Measurements from ENCODE around the gene PDE4D. TPM values are rescaled to one million over a fixed set of nuclear protein-coding genes. Genes with fewer than 3 reads are reported as not detected.
A peak's percentile ranks its signal among the peaks of the same experiment; 100 is the strongest.
"Not testable (repeated sequence)": the region's sequence is repeated elsewhere in the genome, so short reads cannot be mapped to it uniquely, and the experiment has no call there.

Gene PDE4D
- total RNA-seq, 1 donor from 2014 or later: 55.9 TPM

GRCh38 chr5:59784708-59785107 is 108.8 kb downstream of the PDE4D start:
- DNase-seq (ENCODE audit: low spot score); intact Hi-C loops (cut with DNase I); ATAC-seq: not testable (repeated sequence)

DNA sequence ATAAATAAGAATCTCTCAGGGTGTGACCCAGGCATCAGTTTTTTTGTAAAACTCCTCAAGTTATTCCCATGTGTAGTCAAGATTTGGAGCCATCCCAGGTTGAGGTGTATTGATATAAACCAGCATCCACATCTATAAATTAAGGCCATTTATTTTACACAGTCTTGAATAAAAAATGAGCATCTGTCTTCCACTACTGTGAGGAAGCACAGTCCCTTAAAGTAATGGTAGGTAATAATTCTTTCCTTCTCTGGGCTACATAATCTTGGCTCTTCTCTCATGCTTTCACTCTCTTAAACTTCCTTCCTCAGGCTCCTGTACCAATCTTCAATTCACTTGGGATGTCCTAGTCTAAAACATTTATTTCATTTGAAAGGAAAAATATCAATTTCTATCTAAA is 110.3 kb downstream of the PDE4D start:
- intact Hi-C loops (cut with DNase I): no loop called here
- ATAC-seq: no peak
- no peak for DNase-seq (ENCODE audit: low spot score)

GRCh38 chr5:59782856-59783255 is 110.7 kb downstream of the PDE4D start:
- ATAC-seq (no peak), DNase-seq (ENCODE audit: low spot score) (no peak)
- intact Hi-C loops (cut with DNase I): no loop called here

- DNase-seq (ENCODE audit: low spot score) (no peak), ATAC-seq (no peak)
- intact Hi-C loops (cut with DNase I): no loop called here
Measured at GRCh38 chr5:59779453-59779852, 114.1 kb downstream of the PDE4D start.

GRCh38 chr5:59777028-59777427 is 116.5 kb downstream of the PDE4D start:
- ATAC-seq (no peak), DNase-seq (ENCODE audit: low spot score) (no peak)
- intact Hi-C loops (cut with DNase I): no loop called here

GRCh38 chr5:59773294-59773693 is 120.2 kb downstream of the PDE4D start:
- no peak for ATAC-seq
- intact Hi-C loops (cut with DNase I): no loop called here

DNA sequence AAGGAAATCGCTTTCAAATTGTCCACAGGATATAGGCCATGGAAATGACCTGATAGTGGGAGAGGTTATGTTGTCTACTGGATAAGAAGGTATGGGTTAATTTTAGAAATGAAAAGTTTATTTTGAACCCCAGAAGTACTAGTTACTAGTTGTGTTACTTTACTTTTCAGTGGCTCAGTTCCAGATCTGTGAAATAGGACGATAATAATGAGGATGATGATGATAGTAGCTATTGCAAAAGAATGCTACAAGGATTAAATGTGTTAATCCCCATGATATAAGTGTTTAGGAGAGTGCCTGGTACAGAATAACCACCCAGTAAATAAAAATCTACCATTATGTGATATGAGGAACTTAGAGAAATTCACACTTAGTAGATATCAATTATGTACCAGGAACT is 120.8 kb downstream of the PDE4D start:
- intact Hi-C loops (cut with DNase I): no loop called here
- DNase-seq (ENCODE audit: low spot score) (no peak), ATAC-seq (no peak)

More at GRCh38 chr5:59773294-59773693, 120.2 kb downstream of the PDE4D start:
- DNase-seq (ENCODE audit: low spot score): no peak

DNA sequence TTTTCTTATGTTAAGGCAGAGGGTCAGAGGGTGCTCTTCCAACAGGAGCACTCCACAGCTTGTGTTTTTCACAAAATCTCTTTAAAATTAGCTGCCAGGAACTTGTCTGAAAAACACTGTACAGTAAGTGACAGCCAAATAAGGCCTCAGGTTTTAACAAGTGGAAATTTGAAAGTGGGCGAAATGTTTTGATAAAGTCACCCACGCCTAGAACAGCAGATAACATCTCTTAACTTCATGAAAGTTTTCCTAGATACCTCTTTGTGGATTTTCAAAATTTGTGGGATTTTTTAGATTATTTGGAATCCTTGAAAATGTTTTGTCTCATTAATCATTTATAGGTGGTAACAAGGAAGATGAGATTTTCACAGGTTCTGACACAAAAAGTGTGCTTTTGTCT is 121.3 kb downstream of the PDE4D start:
- DNase-seq (ENCODE audit: low spot score) (no peak), ATAC-seq (no peak)
- intact Hi-C loops (cut with DNase I): no loop called here

- ATAC-seq (no peak), DNase-seq (ENCODE audit: low spot score) (no peak)
- intact Hi-C loops (cut with DNase I): no loop called here
Measured at GRCh38 chr5:59770953-59771352, 122.6 kb downstream of the PDE4D start.

DNA sequence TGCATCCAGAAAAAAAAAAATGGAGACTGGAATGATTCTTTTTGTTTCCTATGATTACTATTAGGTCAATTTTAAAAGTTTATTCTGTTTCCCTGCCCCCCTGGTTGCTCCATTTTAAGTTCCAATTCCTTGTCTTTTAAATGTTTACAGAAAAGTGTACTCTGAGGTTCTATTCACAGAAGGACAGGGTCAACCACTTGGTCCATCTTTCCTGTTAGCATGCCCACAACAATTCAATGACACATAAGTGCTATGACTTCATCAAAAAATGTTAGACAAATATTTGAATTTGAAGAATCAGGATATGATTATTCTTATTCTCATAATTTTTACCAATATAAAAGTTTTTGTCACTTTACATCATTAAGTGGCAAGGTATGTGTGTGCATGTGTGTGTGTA is 123.7 kb downstream of the PDE4D start:
- DNase-seq (ENCODE audit: low spot score) (no peak), ATAC-seq (no peak)
- intact Hi-C loops (cut with DNase I): no loop called here

DNA sequence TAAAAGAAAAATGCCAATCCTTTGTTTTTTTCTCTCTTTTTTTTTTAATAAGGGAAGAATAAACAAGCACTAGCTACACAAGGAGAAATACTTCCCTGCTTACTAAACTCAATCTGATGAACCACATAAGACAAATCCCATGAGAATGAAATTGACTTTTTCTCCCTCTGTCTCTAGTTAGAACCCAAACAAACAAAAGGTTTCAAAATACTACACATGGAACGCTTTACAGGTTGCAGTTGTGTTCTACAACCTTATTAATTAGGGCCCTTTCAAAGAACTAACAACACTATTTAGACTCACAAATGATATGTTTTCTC is 124.5 kb downstream of the PDE4D start:
- DNase-seq (ENCODE audit: low spot score) (no peak), ATAC-seq (no peak)
- intact Hi-C loops (cut with DNase I): no loop called here

DNA sequence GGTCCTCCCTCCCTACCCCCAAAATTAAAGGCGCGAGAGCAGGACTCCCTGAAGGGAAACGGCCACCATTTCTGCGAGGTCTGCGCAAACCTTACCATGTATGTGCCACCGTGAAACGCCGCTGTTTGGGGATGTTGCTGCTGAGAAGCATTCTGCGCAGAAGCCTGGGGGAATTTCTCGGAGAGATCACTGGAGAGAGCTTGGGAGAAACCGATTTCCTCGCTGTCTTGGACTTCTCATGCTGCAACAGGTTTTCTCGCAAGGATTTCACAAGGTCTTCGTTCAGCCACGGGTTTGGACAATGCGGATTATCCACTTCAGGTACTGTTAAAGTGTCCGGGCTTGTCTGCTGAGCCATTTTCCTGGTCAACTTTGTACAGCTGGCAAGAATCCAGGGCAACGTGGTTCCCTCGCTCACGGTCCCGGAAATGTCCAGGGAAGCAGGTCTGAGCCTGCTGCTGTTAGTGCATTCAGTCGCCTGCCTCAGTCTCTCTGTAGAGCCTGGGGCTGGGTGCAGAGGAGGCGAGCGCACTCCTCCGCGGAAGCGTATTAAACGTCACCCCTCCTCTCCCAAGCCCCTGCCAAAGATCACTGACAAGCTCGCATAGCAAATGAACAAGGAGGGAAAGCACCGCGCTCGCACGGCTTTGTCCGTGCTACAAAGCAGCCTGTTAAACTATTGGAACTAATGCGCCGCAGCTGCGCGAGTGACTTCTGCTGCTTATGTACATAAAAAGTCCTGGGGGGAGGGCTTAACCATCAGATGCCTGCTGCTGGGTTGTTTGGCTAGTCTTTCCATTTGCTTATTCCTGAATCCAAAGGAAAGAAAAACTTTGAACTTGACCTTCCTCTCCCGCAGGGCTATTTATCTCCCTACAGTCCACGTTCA is 125.1 kb downstream of the PDE4D start:
- intact Hi-C loops (cut with DNase I): no loop called here
- ATAC-seq (peak; percentile 85), DNase-seq (ENCODE audit: low spot score) (peak; percentile 67)

GRCh38 chr5:59767681-59768151 is 125.8 kb downstream of the PDE4D start:
- no peak for DNase-seq (ENCODE audit: low spot score)
- peak; percentile 38 for ATAC-seq
- intact Hi-C loops (cut with DNase I): no loop called here

DNA sequence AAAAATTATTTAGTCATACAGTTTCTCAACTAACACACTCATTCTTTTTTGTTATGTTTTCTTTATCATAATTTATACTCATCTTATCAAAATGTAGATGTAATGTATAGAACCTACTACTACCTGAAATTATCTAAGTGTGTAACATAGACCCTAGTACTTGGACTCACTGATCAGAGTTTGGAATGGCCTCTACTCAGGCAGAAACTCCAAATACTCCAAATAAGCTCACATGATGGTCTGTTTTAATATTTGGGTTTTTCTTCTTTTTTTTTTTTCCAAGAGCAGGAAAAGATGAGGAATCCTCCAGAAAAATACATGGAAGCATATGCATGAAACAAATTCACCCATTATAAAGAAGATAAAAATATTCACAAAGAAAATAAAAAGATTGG is 126.3 kb downstream of the PDE4D start:
- no peak for ATAC-seq
- DNase-seq (ENCODE audit: low spot score): no peak
- intact Hi-C loops (cut with DNase I): no loop called here

DNA sequence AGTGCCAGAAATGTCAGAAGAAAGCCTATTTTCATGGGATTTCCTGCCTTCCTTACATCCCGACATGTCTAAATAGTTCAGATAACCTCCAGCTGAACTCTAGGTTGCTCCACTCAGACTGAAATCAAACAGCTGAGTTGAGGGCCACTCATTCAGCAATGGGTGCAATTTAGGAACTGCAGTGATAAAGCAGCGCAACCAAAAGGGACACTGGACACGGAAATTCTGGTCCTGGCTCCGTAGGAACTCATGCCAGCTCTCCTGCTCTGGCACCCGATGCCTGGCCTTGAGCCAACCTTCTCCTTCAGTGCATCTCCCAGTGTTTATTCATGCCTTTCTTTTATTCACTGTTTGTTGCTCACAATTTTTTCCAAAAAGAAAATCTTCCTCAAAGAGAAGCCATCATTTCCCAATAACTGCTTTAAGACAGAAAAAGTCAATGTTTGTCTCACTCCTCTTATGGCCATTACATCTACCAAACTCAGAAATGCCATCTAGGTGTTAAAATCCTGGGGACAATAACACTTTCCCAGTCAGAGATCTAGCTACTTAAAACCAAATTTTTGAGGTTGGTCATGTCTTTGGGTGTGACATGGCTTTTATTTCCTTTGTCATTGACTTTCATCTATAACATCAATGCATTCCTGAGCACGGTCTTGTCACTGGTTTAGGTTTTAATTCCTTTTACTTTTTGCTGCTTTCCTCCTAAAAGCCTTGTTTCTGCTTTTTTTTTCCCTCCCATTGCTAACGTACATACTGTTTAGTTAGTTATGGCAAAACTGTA is 126.9 kb downstream of the PDE4D start:
- intact Hi-C loops (cut with DNase I): no loop called here
- ATAC-seq (no peak), DNase-seq (ENCODE audit: low spot score) (no peak)

- no peak for ATAC-seq
- intact Hi-C loops (cut with DNase I): no loop called here
Measured at GRCh38 chr5:59765446-59765845, 128.1 kb downstream of the PDE4D start.

GRCh38 chr5:59764361-59764760 is 129.2 kb downstream of the PDE4D start:
- intact Hi-C loops (cut with DNase I): no loop called here
- DNase-seq (ENCODE audit: low spot score) (no peak), ATAC-seq (no peak)

More at GRCh38 chr5:59765446-59765845, 128.1 kb downstream of the PDE4D start:
- DNase-seq (ENCODE audit: low spot score): no peak

DNA sequence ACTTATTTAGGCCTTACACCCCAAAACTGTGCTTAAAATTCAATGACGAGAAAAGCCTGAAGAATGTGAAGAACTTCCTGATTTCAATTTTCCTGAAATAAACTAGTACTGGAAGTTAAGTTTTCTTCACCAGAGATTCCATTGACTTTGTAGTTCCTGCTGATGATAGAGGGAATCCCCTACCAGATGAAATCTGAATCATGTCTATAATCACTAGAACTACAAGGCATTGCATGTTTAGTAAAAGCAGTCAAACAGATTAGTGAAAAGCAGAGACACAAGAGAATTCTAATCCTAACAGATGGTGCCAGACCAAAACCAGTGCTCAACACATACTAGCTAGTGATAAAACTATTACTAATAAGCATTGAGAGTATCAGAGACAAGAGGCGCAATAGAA is 130.0 kb downstream of the PDE4D start:
- no peak for DNase-seq (ENCODE audit: low spot score)
- intact Hi-C loops (cut with DNase I): no loop called here
- ATAC-seq: no peak

- intact Hi-C loops (cut with DNase I); DNase-seq (ENCODE audit: low spot score); ATAC-seq: not testable (repeated sequence)
Measured at GRCh38 chr5:59762232-59762631, 131.3 kb downstream of the PDE4D start.

- intact Hi-C loops (cut with DNase I): no loop called here
- DNase-seq (ENCODE audit: low spot score): no peak
- ATAC-seq: no peak
Measured at GRCh38 chr5:59760785-59761348, 132.7 kb downstream of the PDE4D start.

Measured in sciatic nerve (tissue), 2 donors.